NCI-H345 (cell line): ENCODE measurements around the gene BHLHA15.

Experiments used
- DNase-seq: peaks from one replicate; lab custom pipeline; 2025; lab: John Stamatoyannopoulos, UW

Gene BHLHA15

DNA sequence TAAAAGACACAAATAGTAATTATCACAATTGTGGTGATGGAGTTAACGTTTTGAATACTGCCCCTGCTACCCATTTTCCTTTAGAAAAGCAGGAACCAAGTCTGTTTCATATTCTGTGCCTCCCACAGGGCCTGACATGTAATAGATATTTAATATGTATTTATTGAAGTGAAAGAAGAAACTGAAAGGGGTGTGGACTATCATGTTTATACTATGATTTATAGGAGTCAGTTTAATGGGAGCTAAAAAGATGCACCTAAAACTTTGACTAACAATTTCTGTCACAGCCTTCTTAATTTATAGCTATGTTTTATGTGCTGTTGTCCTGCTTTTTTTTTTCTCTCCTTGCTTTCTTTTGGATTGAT, 24.1 kb upstream of the BHLHA15 start:
- no peak for DNase-seq

DNA sequence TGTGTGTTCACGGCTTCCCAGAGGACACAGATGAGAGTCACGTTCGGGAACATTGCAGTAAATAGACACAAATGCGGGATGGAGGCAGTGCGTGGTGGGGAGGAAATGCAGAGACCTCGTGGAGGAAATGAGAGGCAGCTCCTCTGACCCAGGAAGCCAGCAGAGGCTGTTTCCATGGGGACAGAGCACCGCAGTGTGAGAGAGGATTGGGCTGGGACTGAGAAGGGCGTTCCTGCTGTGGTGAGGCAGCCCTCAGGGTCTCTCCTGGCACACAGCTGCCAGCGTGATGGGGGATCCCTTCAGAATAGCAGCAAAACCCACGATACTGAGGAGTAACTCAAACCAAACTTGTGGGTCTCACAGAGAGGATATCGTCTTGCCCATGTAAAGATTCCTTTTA, 21.7 kb upstream of the BHLHA15 start:
- no peak for DNase-seq

DNA sequence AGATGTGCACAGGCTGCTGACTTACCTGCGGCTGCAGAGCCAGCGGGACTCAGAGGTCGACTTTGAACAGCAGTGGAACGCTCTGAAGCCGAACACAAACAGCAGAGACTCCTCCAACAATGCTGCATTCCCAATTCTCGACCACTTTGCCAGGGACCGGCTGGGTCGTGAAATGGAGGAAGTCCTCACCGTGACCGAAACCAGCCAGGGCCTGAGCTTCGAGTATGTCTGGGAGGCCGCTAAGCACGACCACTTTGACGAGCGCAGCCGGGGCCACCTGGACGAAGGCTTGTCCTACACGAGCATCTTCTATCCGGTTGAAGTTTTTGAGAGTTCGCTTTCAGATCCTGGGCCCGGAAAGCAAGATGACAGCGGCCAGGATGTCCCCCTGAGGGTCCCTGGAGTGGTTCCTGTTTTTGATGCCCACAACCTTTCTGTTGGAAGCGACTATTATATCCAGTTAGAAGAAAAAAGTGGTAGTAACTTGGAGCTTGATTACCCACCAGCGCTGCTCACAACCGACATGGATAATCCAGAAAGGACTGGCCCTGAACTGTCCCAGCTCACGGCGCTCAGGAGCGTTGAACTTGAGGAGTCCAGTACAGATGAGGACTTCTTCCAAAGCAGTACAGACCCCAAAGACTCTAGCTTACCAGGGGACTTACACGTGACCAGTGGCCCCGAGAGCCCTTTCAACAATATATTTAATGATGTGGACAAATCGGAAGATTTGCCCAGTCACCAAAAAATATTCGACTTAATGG, 19.4 kb upstream of the BHLHA15 start:
- DNase-seq, result no peak

DNA sequence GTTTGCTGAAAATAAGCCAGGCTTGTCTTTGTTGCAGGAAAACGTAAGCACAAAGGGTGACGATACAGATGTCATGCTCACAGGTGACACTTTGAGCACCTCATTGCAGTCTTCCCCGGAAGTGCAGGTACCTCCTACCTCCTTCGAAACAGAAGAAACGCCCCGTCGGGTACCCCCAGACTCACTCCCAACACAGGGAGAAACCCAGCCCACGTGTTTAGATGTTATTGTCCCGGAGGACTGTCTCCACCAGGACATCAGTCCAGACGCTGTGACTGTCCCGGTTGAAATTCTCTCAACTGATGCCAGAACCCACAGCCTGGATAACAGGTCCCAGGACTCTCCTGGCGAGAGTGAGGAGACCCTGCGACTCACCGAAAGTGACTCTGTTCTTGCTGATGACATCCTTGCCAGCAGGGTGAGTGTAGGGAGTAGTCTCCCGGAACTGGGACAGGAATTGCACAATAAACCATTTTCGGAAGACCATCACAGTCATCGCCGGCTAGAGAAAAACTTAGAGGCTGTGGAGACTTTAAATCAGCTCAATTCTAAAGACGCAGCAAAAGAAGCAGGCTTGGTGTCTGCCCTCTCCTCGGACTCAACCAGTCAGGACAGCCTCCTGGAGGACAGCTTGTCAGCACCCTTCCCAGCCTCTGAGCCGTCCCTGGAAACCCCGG, 18.3 kb upstream of the BHLHA15 start:
- DNase-seq, result no peak

DNA sequence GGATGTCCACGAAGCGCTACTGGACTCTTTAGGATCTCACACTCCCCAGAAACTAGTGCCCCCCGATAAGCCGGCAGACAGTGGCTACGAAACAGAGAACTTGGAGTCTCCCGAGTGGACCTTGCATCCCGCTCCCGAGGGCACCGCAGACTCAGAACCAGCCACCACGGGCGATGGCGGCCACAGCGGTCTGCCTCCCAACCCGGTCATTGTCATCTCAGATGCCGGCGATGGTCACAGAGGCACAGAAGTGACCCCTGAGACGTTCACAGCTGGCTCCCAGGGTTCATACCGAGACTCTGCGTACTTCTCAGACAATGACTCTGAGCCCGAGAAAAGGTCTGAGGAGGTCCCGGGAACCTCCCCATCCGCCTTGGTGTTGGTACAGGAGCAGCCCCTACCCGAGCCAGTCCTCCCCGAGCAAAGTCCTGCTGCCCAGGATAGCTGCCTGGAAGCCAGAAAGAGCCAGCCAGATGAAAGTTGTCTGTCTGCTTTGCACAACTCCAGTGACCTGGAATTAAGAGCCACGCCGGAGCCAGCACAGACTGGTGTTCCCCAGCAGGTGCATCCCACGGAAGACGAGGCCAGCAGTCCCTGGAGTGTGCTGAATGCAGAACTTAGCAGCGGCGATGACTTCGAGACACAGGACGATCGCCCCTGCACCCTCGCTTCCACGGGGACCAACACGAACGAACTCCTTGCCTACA, 17.6 kb upstream of the BHLHA15 start:
- no peak for DNase-seq

DNA sequence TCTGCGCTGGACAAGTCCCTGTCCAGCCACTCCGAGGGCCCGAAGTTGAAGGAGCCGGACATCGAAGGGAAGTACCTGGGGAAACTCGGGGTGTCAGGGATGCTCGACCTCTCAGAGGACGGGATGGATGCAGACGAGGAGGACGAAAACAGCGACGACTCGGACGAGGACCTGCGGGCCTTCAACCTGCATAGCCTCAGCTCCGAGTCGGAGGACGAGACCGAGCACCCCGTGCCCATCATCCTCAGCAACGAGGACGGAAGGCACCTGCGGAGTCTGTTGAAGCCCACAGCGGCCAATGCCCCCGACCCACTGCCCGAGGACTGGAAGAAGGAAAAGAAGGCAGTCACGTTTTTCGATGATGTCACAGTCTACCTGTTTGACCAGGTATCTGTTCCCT, 17.1 kb upstream of the BHLHA15 start:
- no peak for DNase-seq

DNA sequence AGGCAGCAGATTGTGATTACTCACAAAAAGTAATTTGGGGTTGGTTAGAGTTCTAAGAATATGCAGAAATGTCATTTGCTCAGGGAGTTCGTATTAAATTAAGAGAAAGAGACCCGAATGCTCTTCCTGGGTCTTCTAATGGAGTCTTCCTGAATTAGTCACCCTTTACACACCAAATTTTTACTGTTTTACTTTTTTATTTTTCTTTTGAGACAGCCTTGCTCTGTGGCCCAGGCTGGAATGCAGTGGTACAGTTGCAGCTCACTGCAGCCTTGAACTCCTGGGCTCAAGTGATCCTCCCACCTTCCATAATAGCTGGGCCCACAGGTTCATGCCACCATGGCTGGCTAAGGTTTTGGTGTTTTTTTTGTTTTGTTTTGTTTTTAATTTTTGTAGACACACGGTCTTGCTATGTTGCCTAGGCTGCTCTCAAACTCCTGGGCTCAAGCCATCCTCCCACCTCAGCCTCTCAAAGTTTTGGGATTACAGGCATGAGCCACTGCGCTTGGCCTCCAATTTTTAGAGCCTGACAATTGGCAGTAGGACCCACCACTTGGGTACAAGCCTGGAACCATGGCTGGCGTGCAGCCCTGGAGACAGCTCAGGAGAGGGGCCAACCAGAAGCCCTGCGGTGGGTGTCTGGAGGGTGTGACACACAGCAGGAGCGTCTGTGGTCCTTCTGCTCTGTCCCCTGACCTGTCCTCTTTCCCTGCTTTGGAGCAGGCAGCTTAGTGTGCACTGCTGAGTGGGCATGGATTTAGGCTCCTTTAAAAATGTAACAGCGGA, 16.4 kb upstream of the BHLHA15 start:
- DNase-seq, result no peak

DNA sequence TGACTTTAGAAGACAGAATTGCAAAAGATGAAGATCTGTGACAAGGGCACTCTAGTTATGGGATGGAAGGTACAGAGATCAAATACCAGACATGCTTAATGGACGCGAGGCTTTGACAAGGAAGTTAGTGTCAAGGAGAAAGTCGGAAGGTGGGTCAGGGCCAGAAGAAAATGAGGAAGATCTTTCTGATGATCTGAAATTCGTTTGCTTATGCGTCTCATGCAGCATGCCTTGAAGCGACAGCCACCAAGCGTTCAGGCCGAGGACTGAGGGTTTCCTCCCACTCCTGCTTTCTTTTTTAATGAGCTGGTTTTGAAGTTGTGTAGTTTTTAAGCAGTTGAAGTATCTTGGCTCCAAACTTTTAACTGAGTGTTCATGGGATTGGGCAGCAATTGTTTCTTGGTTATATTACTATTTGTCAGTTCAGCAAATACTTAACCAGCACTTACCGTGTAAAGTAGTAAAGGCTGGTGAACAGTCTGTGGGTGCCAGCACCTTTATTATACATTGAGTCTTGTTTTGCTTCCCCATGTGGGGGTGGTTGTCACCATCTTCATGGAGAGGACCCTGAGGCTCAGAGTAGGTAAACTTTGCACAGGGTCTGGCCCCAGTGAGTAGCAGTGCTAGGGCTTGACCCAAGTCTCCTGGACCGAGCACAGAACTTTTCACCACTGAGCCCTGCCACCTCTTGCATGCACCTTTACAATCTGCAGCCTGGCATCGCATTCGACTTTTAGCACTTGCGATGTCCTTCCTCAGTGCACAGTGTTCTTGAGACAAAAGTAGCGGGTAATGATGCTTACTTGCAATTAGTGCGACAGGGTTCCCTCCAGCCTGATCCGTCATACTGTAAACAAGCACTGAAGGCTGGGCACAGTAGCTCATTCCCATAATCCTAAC, 14.3 kb upstream of the BHLHA15 start:
- DNase-seq, result no peak

DNA sequence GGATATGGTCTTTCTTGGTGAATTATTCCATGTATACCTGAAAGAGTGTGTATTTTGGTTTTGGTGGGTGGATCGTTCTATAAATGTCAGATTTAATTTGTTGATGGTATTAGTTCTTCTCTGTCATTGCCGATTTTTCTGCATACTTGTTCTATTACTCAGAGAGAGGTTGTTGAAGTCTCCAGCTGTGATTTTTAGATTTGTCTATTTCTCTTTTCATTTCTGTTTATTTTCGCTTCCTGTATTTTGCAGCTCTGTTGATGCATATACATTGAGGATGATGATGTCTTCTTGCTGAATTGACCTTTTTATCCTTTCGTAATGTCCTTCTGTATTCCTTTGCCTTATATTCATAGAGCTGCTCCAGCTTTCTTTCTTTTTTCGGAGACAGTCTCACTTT, 12.1 kb upstream of the BHLHA15 start:
- DNase-seq, result no peak

DNA sequence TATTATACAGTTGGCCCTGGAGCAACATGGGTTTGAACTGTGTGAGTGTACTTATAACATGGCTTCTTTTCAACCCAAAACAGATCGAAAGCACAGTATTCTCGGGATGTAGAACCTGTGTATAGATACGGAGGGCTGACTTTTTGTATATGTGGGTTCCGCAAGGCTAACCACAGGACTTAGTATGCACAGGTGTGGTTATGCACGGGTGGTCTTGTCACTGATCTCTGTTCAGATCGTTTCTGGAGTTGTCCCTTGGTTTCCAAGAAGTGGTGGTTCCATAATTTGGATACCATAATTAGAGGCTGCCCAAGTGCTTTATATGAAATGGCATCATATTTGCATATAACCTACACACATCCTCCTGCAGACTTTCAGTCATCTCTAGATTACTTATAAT, 10.9 kb upstream of the BHLHA15 start:
- DNase-seq, result no peak

DNA sequence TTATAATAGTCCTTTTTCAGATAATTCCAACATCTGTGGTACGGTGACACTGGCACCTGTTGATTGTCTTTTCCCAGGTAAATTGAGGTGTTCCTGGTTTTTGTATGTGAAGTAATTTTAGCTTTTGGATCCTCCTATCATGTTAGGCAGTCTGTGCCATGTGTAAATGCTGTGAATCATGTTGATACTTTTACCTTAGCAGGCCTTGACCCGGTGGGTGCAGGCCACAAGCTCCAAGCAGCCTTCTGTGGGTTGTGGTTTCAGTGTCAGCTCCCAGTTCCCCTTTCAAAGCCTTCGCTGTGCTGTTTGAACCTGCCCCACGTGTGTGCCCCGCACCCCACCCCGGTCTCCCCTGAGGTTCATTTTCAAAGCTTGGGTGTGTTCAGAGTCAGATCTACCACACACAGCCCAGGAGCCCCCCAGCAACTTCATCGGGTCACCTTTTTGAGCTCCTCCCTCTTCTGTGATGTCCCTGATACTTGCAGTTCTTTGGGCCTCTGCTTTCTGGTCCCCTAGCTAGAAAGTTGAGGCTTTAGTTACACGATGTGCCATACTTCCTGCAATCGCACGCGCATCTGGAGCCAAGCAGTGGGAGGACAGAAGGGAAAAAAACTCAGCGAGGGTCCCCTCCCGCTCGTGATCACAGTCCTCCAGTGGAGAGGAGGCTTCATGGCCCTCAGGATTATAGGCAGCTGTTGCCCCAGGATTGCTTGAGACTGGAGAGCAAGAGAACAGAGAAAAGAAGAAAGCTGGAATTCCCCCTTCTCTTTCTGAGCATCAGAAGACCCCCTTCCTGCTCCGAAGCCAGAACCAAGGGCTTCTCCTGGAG, 8.7 kb upstream of the BHLHA15 start:
- no peak for DNase-seq

DNA sequence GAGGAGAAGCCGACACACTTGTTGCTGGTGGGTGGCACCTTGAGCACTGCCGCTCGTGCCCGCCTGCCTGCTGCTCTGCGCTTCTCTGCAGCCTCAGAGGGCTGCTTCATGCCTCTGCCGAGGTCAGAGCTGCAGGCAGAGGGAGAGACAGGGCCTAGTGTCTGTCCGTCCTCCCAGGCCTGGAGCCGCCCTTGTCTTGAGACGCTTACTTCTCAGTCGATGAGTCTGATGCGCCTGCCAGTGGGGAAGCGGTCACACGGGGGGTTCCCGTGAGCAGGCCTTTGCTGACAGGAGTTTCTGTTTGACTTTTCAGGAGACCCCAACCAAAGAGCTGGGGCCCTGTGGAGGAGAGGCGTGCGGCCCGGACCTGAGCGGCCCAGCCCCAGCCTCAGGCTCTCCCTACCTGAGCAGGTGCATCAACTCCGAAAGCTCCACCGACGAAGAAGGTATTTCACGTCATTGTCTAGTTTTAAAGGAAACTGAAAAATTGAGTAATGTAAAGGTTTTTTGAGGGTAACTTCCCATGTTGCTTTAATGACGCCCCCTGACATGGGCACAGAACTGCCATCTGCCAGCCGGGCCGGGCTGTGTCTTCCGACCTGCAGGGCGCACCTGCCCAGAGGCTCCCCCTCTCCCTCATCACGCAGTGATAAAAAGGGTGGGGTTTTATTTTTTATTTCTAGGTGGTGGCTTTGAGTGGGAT, 7.8 kb upstream of the BHLHA15 start:
- no peak for DNase-seq

DNA sequence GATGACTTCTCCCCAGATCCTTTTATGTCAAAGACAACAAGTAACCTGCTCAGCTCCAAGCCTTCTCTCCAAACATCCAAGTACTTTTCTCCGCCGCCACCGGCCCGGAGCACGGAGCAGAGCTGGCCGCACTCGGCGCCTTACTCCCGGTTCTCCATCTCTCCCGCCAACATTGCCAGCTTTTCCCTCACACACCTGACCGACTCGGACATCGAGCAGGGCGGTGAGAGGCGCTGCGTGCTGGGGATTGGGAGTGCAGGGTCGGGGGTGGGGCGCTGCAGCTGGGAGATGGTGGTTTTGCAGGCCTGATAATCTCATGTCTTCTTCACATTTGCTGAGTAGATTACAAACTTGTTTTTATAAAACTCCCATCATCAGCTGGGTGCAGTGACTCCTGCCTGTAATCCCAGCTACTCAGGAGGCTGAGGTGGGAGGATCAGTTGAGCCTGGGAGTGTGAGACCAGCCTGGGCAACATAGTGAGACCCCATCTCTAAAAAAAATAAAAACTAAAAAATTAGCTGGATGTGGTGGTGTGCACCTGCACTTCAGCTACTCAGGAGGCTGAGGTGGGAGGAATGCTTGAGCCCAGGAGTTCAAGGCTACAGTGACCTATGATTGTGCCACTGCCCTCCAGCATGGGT, 7.2 kb upstream of the BHLHA15 start:
- DNase-seq, result no peak

DNA sequence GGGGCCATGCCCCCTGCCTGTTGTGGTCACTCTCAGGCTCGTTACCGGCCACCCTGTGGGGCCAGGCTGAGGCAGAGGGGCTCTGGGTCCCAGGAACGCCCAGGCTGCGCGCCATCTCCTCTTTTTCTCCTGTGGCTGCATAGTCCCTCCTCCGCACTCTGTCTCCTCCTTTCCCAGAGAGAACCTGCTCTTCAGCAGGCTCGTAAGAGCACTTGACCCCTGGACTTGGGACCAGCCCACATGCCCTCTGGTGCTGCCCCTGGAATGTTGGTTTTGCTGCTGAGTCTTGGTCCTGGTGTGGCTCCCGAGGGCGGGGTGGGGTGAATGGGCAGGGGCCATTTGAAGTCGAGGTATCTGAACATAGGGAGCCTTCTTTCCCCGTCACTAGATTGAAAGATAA, 6.6 kb upstream of the BHLHA15 start:
- DNase-seq, result no peak

DNA sequence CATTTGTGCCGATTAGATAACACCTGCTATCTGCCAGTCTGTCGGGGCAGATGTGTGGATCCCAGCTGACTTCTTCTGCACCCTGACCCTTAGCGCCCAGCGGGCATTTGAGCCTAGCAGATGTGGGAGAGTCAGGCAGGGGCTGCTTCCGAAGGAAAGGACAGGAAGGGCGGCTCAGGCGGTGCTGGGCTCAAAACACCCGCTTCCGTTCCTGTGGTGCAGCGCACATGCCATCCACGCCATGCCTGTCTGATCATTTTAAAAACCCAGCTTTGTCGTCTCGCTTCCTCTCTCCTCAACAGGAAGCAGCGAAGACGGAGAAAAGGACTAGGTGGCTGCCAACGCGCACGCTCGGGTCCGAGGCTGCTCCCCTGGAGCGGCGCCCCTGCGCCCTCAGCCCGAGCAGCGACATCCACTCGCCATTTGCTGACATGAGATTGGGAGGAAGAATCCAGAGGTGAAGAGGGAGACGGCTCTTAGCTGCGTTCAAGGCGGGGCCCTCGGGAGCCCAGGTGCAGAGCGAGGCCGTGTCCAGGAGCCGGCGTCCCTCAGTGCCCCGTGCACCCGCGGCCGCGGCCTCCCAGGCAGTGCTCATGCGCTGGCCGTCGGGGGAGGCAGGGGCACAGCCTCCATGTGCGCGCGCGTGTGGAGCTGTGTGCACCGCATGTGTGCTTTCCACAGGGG, 5.9 kb upstream of the BHLHA15 start:
- DNase-seq, result no peak

DNA sequence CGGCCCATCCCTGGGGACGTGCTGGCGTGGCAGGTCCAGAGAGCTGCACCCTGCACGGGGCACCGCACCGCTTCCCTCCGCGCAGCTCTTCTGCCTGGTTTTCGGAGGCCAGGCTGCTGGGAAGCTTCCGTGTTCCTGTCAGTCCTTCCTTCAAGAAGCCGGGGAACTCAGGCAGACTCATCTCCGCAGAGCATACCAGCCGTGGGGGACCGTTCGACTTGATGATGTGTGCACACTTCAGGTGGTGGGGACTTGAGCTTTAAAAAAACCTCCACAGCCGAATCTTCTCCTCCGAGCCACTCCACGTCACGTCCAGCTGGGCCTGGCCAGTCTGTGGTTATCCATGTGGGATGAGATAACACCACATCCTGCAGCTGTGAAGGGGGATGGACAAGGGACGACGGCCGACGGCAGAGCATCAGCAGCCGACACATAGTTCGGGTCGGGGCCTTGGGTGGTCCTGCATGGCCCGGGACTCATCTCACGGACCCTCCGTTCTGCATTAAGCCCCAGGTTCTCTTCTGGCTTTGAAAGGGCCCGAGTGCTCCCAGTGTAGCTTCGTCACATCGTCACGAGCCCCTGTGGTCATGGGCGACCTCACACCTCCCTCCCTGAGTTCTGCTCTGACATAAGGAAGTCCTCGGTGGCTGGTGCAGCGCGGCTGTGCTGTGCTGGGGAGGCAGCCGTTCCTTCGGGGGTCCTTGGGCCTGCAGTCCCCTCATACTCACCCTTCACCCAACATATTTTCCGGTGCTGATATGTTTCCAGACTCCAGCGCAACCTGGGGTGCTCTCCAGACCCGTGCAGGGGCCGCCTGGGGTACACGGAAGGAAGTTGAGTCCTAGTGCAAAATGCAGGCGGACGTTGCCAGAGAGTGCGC, 4.5 kb upstream of the BHLHA15 start:
- DNase-seq, result no peak

DNA sequence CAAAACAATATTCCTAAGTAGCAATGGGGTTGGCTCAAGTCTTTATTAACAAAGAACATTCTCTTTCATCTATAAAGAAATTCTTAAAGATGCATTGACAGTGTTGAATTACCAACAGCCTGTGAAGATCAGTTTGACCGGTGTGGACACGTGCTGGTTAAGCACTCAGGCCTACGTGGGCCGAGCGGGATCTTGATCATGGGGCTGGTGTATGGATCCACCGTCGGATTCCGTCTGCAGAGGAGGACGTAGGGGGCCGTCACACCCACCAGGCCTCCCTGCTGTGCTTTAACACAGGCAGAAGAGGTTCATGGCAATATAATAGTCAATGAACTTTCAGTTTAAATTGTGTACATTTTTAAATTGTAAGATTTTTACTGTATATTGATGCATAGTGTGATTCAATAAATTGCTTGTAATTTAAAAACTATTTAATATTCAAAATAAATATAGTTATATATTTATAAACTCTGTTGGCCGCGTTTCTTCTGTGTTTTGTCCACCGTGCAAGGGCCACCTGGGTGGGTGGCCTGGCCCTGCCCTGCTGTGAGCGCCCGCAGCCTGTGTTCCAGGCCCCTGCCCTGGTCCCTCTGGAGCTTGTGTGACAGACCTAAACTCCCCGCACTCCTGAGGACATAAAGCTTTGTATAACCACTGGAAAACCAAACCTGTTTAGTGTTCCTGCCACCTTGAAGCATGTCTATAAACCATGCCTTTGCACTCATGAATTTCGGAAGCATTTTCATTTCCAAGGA, 1.9 kb upstream of the BHLHA15 start:
- no peak for DNase-seq
